ENCODE results near the gene KIFAP3.

KIFAP3 gene

DNA sequence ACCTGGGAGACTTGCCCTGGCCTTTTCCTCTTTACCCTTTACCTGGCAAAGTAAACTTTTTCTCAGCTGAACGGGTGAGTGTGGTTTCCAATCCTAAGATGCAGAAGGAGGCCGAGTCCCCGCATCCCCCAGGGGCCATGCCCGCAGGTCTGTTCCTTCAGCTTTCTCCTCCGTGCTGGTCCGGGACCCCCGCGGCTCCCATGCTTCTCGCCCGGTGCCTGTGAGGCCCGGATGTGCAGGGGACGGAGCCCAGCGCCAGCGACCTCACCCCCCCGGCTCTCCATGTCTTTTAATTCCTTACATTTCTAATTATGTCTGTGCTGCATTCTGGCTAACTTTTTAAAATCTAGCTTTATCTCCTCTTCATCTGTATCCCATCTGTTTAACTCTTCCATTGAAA, 159.3 kb downstream of the KIFAP3 start:
- no peak for DNase-seq

DNA sequence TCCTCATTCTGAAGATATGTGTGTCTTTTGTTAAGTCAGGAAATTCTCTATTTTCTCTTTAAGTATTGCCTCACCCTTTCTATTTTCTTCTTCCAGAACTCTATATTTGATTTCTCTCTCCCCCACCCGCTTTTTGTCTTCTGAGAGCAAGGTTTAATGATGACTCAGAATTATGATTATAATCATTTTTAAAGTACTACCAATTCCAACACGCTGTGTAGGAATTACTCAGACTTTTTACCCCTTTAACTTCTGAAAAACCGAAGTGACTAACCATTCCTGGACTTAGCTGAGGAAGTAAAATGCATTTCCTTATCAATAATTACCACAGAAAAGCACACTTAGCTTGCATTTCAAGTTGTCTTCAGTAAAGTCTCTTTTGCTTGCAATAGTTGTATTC, 160.0 kb downstream of the KIFAP3 start:
- no peak for DNase-seq

DNA sequence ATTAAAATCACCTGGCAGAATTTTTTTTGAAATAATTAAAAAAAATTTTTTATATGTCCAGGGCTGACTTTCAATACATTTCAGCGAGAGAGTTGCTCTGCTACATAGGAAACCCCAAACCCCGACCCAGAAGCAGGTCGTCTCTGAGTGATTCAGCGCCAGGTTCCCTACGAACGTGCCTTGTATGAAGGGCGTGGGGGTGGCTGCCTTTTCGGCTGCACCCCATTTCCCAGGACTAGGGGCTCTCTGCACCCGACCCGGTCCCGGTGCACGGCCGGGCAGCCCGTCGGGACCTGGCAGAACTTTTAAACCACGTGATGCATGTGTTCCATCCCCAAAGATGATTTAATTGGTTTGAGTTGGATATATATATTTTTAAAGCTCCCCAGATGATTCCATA, 165.0 kb downstream of the KIFAP3 start:
- DNase-seq: no peak

DNA sequence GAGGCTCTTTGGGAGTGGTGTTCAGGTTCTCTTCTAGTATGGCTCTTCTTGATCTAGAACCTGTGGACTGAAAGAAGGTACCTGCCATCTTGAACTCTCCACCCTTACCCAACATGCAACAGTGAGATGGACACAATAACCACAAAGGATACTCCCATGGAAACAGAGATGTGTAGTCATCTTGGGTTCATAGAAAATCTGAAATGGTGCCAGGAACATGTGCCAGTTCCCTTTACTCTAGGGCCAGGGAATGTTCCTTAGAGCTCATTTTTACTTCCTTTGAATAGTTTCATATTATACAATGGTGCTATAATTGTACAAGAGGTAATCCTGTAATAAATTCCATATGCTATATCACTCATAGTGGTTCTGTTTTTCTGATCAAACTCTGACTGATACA, 167.6 kb downstream of the KIFAP3 start:
- DNase-seq: no peak

DNA sequence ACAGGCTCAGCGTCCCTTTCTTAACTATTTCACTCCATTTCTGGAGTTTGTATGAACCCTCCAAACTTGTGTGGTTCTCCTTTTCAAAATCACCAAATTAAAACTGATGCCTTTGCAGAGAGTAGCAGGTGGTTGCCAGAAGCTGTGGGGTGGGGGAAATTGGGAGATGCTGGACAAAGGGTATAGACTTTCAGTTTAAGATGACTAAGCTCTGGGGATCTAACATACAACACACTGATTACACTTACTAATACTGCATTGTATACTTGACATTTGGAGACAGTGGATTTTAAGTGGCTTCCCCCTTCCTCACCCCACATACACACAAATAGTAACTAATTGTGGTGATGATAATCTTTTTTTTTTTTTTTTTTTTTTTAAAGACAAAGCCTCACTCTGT, 169.7 kb downstream of the KIFAP3 start:
- no peak for DNase-seq

DNA sequence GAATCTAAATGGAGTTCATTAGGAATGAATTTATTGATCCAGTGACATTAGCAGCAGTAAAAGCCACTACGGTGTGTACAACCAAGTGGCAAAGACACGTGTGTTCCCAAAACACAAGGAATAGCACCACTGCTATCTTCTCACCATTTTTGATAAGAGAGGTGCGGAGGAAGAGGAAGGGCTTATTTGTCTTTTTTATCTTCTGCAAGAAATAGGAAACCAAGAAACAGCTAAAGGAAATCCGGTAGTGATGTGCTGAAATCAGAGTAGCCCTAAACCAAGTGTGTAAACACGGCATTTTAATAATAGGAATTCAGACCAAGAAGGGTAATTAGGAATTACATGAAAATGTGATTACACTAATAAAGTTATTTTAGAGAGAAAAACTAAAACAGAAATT, 171.7 kb downstream of the KIFAP3 start:
- no peak for DNase-seq

DNA sequence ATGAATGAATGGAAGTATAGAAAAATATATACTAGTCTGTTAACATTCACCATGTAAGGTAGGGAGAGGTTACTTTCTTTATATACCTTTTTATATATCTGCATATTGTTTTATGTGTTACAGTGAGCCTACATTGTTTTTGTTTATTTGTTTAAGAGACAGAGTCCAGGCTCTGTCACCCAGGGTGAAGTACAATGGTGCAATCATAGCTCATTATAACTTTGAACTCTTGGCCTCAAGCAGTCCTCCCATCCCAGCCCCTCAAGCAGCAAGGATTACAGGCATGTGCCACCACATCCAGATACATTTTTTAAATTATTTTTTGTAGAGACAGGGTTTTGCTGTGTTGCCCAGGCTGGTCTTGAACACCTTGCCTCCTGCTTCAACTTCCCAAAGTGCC, 173.4 kb downstream of the KIFAP3 start:
- DNase-seq: no peak

DNA sequence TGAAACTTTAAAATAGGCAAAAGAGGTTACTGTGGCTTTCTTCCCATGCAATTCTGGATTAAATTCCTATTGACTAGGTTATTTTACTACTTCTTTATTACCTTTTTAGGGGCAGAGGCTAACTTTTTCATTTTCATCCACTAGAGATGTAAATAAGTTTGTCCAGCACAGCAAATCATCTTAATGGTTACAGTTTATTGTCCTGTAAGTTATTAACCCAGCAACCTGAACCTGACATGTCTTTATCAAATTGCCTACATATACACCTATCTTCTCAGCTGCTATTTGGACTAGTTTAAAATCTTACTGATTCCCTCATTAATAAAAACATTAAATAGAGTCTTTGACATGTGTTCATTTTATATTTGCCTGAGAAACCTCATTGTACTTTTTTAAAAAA, 173.9 kb downstream of the KIFAP3 start:
- no peak for DNase-seq

DNA sequence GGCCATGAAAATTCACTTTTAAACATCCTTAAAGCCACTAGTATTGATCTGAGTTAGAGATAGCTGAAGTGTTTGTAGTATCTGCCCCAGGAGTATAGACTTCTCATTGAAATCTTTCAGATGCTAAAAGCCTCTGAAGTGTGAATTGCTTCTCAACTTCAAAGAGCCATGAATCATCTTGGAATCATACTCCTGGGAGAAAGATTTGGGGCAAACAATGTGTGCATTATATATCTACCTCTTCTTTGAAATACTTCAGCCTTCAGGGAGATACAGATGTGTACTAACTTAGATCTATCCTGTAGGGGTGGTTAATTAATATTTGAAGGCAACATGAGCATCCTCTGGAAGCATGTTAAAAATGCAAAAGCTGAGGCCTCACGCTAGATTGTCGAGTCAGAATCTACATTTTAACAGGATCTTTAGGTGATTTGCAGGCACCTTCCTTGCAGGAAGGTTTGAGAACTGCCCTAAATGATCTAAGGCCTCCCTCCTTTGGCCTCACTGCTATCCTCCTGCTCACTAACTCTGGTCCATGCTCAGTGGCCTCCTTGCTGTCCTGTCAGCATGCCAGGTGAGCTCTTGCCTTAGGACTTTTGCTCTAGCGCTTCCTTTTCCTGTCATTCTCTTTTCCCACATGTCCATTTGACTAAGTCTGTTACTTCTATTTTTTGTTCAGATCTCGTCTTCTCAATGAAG, 174.8 kb downstream of the KIFAP3 start:
- DNase-seq: no peak

DNA sequence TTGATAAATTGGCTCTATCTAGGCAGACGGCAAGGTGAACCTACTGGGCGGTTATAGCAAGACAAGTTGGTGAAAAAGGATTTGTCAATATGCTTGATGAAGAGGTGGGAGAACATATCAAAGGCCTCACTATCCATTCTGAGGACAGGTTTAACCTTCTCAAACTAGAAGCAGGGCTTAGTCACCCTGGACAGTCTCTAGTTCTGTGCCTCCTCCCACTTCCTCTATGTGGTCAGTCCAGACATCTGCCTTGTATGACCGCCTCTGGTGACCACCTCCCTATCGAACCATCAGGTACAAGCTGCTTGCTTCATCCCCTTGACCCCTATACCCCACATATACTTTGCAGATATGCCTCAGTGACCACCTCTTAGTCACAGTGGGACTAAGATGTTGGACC, 178.5 kb downstream of the KIFAP3 start:
- no peak for DNase-seq

DNA sequence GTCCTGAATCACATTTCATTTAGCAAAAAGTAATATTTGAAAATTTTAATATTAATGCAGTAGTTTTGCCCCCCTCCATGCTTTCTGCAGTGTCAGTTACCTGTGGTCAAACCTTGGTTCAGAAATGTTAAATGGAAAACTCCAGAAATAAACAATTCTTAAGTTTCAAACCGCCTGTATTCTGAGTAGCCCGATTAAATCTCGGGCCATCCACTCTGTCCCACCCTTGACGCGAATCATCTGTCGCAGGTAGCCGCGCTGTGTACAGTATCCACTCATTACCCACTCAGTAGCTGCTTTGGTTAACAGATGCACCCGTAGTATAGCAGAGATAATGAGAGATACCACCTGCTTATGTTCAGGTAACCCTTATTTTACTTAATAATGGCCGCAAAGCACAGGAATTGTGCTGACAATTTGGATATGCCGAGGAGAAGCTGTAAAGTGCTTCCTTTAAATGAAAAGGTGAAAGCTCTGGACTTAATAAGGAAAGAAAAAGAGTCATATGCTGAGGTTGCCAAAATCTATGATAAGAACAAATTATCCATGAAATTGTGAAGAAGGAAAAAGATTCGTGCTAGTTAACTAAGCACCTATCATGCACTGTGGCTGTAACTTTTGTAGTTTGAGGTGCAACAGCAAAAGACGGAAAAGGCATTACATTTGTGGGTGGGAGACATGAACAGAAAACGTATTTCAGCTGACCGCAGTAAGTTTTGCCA, 179.9 kb downstream of the KIFAP3 start:
- DNase-seq: no peak

DNA sequence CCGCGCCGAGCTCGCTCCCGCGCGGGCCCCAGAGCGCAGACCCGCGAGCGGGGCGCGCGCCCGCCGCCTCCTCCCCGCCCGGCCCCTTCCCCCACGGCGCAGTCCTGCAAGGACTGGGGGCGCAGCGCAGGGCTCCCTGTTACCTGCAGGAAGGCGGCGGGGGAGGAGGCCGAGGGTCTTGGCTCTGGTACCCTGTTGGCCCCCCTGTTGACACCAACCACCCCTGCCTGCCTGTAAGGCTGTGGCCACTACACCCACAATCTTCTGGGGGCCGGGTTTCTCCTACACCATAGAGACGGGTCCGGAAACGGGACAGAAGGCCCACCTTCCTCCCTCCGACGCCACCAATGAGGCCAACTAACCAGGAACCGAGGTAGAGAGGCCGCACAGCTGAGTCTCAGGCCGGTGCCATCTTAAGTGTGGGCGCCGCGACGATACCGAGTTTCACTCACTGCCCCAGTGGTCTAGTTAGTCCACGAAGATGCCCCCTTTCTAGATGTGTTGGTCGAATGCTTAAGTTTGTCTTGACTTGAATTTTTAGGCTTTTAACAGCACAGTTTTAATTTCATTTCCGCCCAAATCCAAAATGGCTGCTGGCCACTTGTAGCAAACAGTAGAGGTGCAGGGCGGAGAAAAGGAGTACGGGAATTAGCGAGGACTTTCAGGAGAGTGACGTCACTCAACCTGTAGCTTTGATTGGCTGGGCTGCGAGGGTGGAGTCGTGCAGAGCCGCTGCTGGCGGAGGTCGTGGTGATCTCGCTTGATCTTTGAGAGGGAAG, 180.7 kb downstream of the KIFAP3 start, which contains the start of gene SCYL3:
TSS of gene SCYL3 (minus strand) at position 252 of the 779 bp plus-strand sequence. CDS start 5,056 bp downstream, outside the sequence.
- peak; percentile 95 for DNase-seq

DNA sequence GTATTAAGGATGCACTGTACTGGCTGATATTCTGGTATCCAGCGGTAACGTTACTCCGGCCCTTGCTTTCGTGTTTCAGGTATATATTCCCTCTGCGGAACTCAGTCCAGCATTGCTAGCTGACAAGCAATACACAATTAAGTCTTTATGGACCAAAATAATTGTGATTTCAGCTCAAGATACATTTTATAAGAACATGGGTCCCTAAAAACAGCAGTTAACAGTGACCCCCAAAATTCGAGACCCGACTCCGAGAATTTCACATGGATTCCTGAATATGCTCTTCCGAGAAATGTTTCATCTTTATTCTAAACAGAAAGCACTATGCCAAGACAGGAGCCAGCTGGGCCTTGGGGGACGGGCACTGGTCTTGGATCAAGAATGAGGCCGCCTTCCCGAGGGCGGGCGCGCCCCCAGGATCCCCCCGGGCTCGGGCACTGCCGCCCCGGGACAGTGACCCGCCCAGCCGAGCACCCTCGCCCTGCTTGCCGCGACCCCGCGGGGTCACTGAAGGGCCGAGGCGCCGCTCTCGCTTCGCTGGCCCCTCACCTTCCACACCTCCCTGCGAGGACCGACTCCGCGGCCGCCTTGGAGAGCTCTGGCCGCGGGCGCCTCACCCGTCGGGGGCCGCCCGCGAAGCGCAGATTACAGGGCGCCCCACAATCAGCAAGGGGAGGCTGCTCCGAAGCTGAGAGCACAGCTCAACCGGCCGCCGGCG, 181.4 kb downstream of the KIFAP3 start:
- no peak for DNase-seq

DNA sequence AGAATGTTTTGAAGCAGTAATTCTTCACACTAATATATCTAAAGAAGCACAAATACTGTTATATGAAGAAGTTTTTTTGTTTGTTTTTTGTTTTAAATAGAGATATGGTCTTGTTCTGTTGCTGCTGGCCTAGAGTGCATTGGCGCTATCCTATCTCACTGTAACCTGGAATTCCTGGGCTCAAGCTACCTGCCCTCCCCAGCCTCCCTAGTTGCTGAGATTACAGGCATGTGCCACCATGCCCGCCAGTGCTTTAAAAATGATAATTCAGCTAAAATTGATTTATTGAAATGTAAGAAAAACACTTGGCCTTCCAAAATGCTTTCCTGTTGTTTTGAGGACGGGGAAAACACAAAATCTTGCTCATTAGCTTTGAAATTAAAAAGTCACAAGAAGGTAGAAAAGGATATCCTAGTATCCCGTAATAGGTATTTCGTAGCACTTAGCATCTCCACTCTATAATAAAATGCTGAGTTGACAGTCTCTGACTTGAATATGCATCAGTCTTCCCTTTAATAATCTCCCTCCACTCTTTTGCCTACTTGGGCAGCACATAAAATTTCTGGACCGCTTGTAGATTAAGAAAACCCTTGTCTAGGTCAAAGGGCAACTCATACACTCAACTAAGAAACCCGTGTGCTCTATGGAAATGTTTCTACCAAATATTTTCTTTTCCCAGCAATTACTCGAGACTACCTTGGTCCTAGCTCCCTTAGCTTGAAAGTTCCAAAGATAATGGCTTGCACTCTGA, 182.1 kb downstream of the KIFAP3 start:
- DNase-seq: no peak

DNA sequence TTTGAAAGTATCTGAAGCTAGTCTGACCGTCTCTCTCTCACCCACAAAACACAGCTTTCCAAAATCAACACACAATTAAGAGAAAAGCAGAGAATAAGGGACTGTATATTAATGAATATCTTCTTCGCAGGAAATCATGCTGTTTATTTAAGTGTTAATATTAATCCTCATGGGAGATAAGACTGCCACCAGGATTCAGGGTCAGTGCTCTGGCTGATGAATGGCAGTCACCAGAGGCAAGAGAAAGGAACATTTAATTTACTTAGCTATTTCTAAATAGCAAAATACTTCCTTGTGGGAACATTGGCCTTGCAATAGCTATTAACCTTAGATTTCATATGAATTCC, 183.0 kb downstream of the KIFAP3 start:
- DNase-seq: no peak

DNA sequence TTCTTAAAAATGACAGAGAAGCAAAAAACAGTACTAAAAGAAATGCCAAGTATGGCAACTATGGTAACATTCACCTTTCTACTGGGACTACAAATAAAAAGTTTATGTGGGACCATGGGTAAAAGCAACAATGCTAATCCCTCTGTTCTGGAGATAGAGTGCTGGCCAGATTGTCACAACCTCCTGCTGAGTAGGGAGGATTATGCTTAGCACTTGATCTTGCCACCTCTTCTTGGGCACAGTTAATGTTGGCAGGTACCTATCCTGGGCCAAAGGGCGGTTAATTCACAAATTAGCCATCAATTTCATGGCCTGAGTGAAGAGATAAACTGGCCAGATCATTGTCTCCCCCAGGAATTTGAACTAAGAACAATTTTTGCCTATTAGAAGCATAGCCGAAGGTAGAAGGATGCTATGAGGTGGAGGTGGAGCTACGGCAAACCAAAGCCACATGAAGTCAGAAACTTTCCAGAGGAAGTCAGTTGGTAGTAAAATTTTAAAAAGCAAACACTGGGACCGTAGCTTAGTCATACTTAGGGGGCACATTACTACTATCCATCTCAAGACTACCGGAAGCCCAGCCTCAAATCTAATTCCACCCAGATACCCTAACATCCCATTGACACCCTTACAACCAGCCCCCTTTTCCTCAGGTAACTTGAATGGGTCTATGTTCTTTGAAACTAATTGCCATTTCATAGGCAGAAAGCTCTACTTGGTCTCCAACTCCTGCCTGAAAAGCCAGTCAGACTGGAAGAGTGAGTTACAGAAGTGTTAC, 183.5 kb downstream of the KIFAP3 start:
- DNase-seq: no peak

DNA sequence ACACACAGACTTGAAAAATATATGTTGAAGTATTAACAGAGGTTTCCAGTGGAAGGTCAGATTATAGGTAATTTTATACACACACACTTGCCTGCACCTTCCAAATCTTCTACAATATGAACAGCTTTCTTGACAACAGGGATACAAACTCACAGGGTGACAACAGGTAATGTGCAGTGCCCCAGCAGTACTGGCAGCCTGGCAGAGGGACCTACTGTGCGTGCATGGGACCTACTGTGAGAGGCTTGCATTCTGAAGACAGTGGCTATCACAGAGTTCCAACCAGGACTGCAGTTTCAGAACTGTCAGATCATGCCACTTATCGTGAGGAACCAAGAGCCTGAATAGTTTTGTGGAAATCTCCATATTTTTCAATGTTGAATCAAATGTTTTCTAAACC, 184.6 kb downstream of the KIFAP3 start:
- DNase-seq: no peak

DNA sequence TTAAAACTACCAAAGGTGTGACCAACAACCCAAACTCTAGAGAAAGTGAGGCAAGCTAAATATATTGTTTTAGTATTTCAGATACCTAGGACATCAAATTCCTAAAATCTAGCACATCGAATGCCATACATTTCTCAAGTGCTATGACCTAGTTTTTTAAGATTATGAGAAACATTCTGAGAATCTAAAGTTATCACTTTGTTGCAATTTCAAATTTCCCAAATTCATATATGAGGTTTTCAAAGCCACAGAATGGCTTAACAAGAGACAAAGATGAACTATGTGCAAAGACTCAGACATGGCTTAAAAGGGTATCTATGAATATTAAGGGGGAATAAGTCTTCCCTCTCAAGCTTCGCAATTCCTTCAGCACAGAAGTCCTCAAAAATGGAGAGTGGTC, 187.6 kb downstream of the KIFAP3 start:
- DNase-seq: no peak

DNA sequence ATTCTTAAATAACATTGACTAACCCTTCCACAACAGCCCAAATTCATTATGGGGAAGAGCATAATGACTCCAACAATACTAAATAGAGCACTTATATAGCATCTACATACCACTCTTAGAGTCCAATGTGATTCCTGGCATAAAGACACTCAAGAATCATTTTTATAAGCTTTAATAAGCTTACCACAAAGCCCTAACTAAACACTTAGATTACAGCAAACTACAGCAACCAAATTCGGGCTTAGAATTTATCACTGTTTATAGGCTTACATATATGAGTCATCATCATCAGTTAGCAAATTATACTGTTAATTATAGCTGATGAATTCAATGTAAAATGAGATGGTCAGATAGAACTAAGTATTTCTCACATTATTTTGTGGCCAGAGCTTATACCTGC, 188.1 kb downstream of the KIFAP3 start:
- DNase-seq: no peak

DNA sequence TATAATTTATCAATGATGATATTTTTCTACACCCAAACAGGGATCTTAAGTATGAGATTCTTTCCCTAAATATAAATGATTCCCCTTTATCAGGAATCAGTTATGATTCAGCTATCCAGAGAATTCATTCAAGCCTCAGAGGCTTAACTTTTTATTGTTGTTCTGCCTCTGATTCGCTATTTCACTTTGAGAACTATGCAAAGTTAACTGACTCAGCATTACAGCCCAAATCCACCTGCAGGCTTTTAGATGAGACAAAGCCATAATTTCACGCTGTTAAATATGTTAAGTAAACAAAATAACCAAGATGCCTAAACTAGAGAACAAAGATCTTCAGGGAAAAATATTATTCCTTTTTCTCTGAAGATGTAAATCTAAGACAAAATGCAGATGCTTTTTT, 189.3 kb downstream of the KIFAP3 start:
- no peak for DNase-seq

DNA sequence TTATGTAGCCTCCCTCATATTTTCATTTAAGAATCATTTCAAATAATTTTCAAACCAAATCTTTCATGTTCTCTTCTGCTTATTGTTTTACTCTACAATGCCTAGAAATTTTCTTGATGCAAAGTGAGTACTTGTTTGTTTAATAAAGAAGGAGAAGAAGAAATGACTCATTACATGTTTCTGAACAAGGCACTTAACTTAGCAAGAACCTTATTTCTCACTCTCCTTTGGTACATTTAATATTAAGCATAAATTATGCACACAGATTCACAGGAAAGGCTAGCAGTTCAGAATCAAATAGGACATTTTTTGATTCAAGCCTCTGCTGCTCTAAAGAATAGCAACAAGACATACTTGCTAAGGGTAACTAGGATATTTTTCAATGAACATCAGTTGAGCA, 189.9 kb downstream of the KIFAP3 start:
- no peak for DNase-seq

DNA sequence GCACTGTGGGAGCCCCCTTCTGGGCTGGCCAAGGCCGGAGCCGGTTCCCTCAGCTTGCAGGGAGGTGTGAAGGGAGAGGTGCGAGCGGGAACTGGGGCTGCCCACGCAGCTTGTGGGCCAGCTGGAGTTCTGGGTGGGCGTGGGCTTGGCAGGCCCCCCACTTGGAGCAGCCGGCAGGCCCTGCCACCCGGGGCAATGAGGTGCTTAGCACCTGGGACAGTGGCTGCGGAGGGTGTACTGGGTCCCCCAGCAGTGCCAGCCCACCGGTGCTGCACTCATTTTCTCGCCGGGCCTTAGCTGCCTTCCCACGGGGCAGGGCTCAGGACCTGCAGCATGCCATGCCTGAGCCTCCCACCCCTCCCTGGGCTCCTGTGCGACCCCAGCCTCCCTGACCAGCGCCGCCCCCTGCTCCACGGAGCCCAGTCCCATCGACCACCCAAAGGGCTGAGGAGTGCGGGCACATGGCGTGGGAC, 192.4 kb downstream of the KIFAP3 start:
- no peak for DNase-seq
